ENCODE data around the gene STK32C. TPM values are rescaled to one million over a fixed set of nuclear protein-coding genes. Genes with fewer than 3 reads are reported as not detected.

Gene STK32C
- total RNA-seq, 2 donors from 2014 or later = 8.4 to 9.9 TPM

DNA sequence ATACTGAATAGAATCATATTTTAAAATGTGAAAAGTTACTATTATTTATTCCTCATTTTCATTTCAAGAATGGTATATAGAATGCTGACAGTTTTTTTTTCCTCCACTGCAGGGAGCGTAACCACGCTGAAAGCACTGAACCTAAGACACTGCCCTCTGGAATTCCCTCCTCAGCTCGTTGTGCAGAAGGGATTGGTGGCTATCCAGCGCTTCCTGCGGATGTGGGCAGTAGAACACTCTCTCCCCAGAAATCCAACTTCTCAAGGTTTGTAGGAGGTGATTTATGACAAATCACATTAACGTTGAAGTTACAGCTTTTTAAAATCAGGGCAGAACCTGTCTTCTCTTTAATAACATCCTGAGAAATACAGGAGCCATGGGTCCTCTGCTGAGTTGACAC is 36.6 kb upstream of the STK32C start:
- Histone ChIP-seq H3K4me1 (ENCODE audit: control insufficient read depth, insufficient read depth, low read length) (no peaks in the 10 kb centered on the region), H3K27me3 (ENCODE audit: control insufficient read depth, insufficient read depth, low read length, poor library complexity, severe bottlenecking) (no peaks in the 10 kb centered on the region), H3K36me3 (ENCODE audit: control insufficient read depth, insufficient read depth, low read length) (peaks cover 18% of the 10 kb centered on the region), H3K9me3 (ENCODE audit: control insufficient read depth, low read length) (peaks cover 4% of the 10 kb centered on the region), H3K27ac (ENCODE audit: low read depth, low read length) (no peak overlapping the region), H3K9ac (ENCODE audit: extremely low read depth, low read length, poor library complexity, severe bottlenecking) (no peak overlapping the region), H3K4me3 (ENCODE audit: low read length) (no peak overlapping the region)
- Mint-ChIP-seq H3K36me3 (ENCODE audit: low read depth) (peaks cover 50% of the 10 kb centered on the region), H3K4me3 (no peak overlapping the region), H3K4me1 (no peaks in the 10 kb centered on the region), H3K9me3 (peaks cover 3% of the 10 kb centered on the region), H3K27me3 (ENCODE audit: insufficient read depth) (no peaks in the 10 kb centered on the region), H3K27ac (no peak overlapping the region)
- no peak for DNase-seq
- TF ChIP-seq, protein P1, sequence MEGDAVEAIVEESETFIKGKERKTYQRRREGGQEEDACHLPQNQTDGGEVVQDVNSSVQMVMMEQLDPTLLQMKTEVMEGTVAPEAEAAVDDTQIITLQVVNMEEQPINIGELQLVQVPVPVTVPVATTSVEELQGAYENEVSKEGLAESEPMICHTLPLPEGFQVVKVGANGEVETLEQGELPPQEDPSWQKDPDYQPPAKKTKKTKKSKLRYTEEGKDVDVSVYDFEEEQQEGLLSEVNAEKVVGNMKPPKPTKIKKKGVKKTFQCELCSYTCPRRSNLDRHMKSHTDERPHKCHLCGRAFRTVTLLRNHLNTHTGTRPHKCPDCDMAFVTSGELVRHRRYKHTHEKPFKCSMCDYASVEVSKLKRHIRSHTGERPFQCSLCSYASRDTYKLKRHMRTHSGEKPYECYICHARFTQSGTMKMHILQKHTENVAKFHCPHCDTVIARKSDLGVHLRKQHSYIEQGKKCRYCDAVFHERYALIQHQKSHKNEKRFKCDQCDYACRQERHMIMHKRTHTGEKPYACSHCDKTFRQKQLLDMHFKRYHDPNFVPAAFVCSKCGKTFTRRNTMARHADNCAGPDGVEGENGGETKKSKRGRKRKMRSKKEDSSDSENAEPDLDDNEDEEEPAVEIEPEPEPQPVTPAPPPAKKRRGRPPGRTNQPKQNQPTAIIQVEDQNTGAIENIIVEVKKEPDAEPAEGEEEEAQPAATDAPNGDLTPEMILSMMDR (conservative IDR thresholded peaks at IDR 0.05) = no peak
- 68 to 91% methylated on average over 3 to 6 of the region's 6 CpGs for WGBS, 2 experiments (ENCODE audit: insufficient coverage in 1 of 2, insufficient read length in 1 of 2)

DNA sequence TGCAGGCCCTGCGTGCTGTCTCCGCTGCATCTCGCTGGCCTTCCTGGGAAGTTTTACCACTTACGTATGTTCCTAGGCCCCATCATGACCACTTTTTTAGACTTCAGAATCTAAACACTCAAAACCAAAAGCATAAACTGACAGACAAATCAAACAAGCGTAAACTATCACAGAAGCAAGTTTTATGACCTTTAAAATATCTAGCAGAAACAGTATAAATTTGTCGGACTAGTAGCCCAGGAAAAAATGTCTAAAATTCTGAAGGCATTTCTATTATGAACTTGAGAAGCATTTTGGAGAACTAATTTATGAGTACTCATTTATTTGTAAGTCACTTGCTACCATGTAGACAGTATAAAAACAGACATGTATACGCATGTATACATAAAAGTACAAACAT is 34.8 kb upstream of the STK32C start:
- Histone ChIP-seq H3K36me3 (ENCODE audit: control insufficient read depth, insufficient read depth, low read length) (peaks cover 15% of the 10 kb centered on the region), H3K9me3 (ENCODE audit: control insufficient read depth, low read length) (peaks cover 4% of the 10 kb centered on the region), H3K4me1 (ENCODE audit: control insufficient read depth, insufficient read depth, low read length) (no peaks in the 10 kb centered on the region), H3K9ac (ENCODE audit: extremely low read depth, low read length, poor library complexity, severe bottlenecking) (no peak overlapping the region), H3K4me3 (ENCODE audit: low read length) (no peak overlapping the region), H3K27ac (ENCODE audit: low read depth, low read length) (no peak overlapping the region), H3K27me3 (ENCODE audit: control insufficient read depth, insufficient read depth, low read length, poor library complexity, severe bottlenecking) (no peaks in the 10 kb centered on the region)
- H3K9me3 Mint-ChIP-seq = peaks cover 3% of the 10 kb centered on the region
- no peaks in the 10 kb centered on the region for H3K4me1 Mint-ChIP-seq
- H3K27ac Mint-ChIP-seq = no peak overlapping the region
- TF ChIP-seq, protein P1 (conservative IDR thresholded peaks at IDR 0.05) = no peak
- WGBS, 2 experiments (ENCODE audit: insufficient coverage in 1 of 2, insufficient read length in 1 of 2) = 91 to 94% methylated on average over 5 to 7 of the region's 7 CpGs
- no peaks in the 10 kb centered on the region for H3K27me3 Mint-ChIP-seq (ENCODE audit: insufficient read depth)
- no peak for DNase-seq
- peaks cover 43% of the 10 kb centered on the region for H3K36me3 Mint-ChIP-seq (ENCODE audit: low read depth)
- H3K4me3 Mint-ChIP-seq = no peak overlapping the region

DNA sequence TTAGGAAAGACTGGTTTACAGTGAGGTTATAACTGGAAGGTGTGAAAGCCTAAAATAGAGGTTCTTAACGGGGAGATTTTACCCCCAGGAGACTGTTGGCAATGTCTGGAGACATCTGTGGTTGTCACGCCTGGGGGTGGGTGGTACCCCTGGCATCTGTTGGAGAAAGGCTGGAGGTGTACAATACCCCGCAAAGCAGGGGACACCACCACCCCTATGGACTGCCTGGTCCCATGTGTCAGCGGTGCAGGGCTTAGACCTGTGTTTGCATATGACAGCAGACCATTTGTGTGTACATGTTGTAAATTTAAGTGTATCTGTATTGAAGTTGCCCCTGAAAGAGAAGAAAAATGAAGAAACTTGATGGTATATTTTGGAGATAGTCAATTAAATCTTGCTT is 34.0 kb upstream of the STK32C start:
- Histone ChIP-seq H3K27ac (ENCODE audit: low read depth, low read length) (no peak overlapping the region), H3K9ac (ENCODE audit: extremely low read depth, low read length, poor library complexity, severe bottlenecking) (no peak overlapping the region), H3K4me1 (ENCODE audit: control insufficient read depth, insufficient read depth, low read length) (no peaks in the 10 kb centered on the region), H3K27me3 (ENCODE audit: control insufficient read depth, insufficient read depth, low read length, poor library complexity, severe bottlenecking) (no peaks in the 10 kb centered on the region), H3K4me3 (ENCODE audit: low read length) (no peak overlapping the region), H3K36me3 (ENCODE audit: control insufficient read depth, insufficient read depth, low read length) (peaks cover 15% of the 10 kb centered on the region), H3K9me3 (ENCODE audit: control insufficient read depth, low read length) (peaks cover 4% of the 10 kb centered on the region)
- no peaks in the 10 kb centered on the region for H3K27me3 Mint-ChIP-seq (ENCODE audit: insufficient read depth)
- no peaks in the 10 kb centered on the region for H3K4me1 Mint-ChIP-seq
- no peak overlapping the region for H3K4me3 Mint-ChIP-seq
- DNase-seq = no peak
- H3K27ac Mint-ChIP-seq = no peak overlapping the region
- 93 to 94% methylated on average over 3 to 4 of the region's 4 CpGs for WGBS, 2 experiments (ENCODE audit: insufficient coverage in 1 of 2, insufficient read length in 1 of 2)
- H3K36me3 Mint-ChIP-seq (ENCODE audit: low read depth) = peaks cover 38% of the 10 kb centered on the region
- peaks cover 3% of the 10 kb centered on the region for H3K9me3 Mint-ChIP-seq
- TF ChIP-seq, protein P1 (conservative IDR thresholded peaks at IDR 0.05) = no peak

Data from endodermal cell (in vitro differentiated cells).